Measurements from ENCODE around the gene C1D. TPM values are rescaled to one million over a fixed set of nuclear protein-coding genes. Genes with fewer than 3 reads are reported as not detected.

The C1D gene
- total RNA-seq, 1 experiment from 2014 or later: 21.1 TPM

DNA sequence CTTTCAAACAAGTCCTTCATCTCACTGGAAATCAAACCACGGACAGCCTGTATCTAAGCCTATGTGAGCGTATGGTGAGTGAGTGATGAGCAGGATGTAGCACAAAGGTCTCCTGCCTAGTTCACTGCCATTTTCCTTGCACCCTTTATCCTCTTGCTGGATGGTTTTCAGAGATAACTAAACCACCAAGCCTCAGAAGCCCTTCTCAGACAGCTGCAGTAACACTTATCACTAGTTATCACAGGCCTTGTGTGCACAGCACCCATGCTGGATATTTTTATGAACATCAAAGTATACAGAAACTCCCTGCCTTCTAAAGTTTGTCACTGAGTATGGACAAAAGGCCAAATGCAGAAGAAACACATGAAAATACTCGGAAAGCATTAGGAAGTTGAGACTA, 69.5 kb downstream of the C1D start:
- Histone ChIP-seq H3K9me3 (ENCODE audit: control insufficient read depth in 1 of 2, insufficient read depth in 1 of 2, low read depth in 1 of 2, low read length in 2 of 2) (no peaks in the 10 kb centered on the region), H3K36me3 (ENCODE audit: control insufficient read depth in 1 of 2, insufficient read depth in 2 of 2, low read length in 2 of 2) (no peaks in the 10 kb centered on the region), H3K9me2 (ENCODE audit: insufficient read depth) (no peaks in the 10 kb centered on the region), H3K27me3 (ENCODE audit: insufficient read depth, low read length) (peaks cover 13% of the 10 kb centered on the region; the same call in 1 of the 2 replicates), H3K4me3 (replicated peaks in 1 of 2; ENCODE audit: low read depth in 1 of 2, low read length in 2 of 2) (no peak overlapping the region), H2AFZ (ENCODE audit: low read depth, low read length, poor library complexity, severe bottlenecking) (no peak overlapping the region), H3K9ac (ENCODE audit: low read length) (no peak overlapping the region), H4K20me1 (ENCODE audit: insufficient read depth) (no peaks in the 10 kb centered on the region), H3K79me2 (ENCODE audit: insufficient read depth, low read length) (no peaks in the 10 kb centered on the region), H3K27ac (ENCODE audit: low read depth, low read length) (no peak overlapping the region), H3K4me2 (ENCODE audit: low read length) (no peak overlapping the region), H3K4me1 (ENCODE audit: control insufficient read depth in 1 of 2, insufficient read depth in 2 of 2, low read length in 2 of 2) (no peaks in the 10 kb centered on the region)
- BruUV-seq (replicated peaks): no TSS peak
- CTCF ChIA-PET: no interaction called here
- RAD21 ChIA-PET (ENCODE audit: low non-redundant PET in 1 of 2, low total read pairs in 2 of 2, uncharacterized antibody in 2 of 2, unreplicated experiment in 2 of 2): no interaction called here
- TF ChIP-seq REST (IDR thresholded peaks at IDR 0.05; ENCODE audit: low read depth) (no peak), MAX (IDR thresholded peaks at IDR 0.05) (no peak), CEBPB (IDR thresholded peaks at IDR 0.05; ENCODE audit: low read depth) (no peak), JUND (IDR thresholded peaks at IDR 0.05) (no peak), SIN3A (IDR thresholded peaks at IDR 0.05; ENCODE audit: low read depth) (no peak), FOSL1 (IDR thresholded peaks at IDR 0.05; ENCODE audit: low read depth) (no peak), TCF7L2 (IDR thresholded peaks at IDR 0.05; ENCODE audit: borderline replicate concordance, extremely low read depth, insufficient read depth, insufficient read length) (no peak), SP1 (IDR thresholded peaks at IDR 0.05; ENCODE audit: low read depth) (no peak), YY1 (IDR thresholded peaks at IDR 0.05; ENCODE audit: extremely low read depth, insufficient replicate concordance, low read depth, low read length) (no peak), POLR2AphosphoS5 (IDR thresholded peaks at IDR 0.05; ENCODE audit: low read depth, low read length) (no peak)
- TF ChIP-seq, protein P1, sequence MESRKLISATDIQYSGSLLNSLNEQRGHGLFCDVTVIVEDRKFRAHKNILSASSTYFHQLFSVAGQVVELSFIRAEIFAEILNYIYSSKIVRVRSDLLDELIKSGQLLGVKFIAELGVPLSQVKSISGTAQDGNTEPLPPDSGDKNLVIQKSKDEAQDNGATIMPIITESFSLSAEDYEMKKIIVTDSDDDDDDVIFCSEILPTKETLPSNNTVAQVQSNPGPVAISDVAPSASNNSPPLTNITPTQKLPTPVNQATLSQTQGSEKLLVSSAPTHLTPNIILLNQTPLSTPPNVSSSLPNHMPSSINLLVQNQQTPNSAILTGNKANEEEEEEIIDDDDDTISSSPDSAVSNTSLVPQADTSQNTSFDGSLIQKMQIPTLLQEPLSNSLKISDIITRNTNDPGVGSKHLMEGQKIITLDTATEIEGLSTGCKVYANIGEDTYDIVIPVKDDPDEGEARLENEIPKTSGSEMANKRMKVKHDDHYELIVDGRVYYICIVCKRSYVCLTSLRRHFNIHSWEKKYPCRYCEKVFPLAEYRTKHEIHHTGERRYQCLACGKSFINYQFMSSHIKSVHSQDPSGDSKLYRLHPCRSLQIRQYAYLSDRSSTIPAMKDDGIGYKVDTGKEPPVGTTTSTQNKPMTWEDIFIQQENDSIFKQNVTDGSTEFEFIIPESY (IDR thresholded peaks at IDR 0.05; ENCODE audit: extremely low read depth, insufficient replicate concordance, low read length): no peak
- TF ChIP-seq, protein P2, sequence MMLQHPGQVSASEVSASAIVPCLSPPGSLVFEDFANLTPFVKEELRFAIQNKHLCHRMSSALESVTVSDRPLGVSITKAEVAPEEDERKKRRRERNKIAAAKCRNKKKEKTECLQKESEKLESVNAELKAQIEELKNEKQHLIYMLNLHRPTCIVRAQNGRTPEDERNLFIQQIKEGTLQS (IDR thresholded peaks at IDR 0.05): no peak
- no peak for ATAC-seq
- POLR2A ChIA-PET: no interaction called here
- intact Hi-C loops (cut with micrococcal nuclease): no loop called here
- no peak for DNase-seq (ENCODE audit: low read depth, low spot score)
